ENCODE results near the gene TSTD1.
"Not testable (repeated sequence)": the region's sequence is repeated elsewhere in the genome, so short reads cannot be mapped to it uniquely, and the experiment has no call there.

DNA sequence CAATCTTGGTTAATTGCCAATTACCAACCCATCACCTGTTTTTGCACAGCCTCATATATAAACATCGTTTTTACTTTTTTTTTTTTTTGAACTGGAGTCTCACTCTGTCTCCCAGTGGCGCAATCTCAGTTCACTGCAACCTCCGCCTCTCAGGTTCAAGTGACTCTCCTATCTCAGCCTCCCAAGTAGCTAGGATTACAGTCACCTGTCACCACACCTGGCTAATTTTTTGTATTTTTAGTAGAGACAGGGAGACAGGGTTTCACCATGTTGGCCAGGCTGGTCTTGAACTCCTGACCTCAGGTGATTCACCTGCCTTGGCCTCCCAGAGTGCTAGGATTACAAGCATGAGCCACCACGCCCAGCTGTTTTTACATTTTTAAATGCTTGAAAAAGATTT, 46.7 kb downstream of the TSTD1 start:
- not testable (repeated sequence) for TF ChIP-seq CTCF, POLR2A (IDR thresholded peaks at IDR 0.05)
